Pons (tissue), 1 donor: ENCODE data around the gene RET.

Experiments
- DNase-seq: peaks from one replicate; pipeline ENCODE4 v3.0.0-alpha.2; 2016; ENCODE audit warnings: low spot score

RET gene

GRCh38 chr10:43120929-43121314 lies 44.1 kb downstream of the RET start:
- DNase-seq: no peak

- no peak for DNase-seq
Measured at GRCh38 chr10:43121444-43121843, 44.6 kb downstream of the RET start.

GRCh38 chr10:43122096-43122495 lies 45.2 kb downstream of the RET start:
- no peak for DNase-seq

- no peak for DNase-seq
Measured at GRCh38 chr10:43122826-43123225, 46.0 kb downstream of the RET start.

- DNase-seq: no peak
Measured at GRCh38 chr10:43123361-43124093, 46.7 kb downstream of the RET start.

GRCh38 chr10:43124094-43124521 lies 47.2 kb downstream of the RET start:
- DNase-seq: no peak

GRCh38 chr10:43124574-43125273 lies 47.9 kb downstream of the RET start:
- no peak for DNase-seq

- no peak for DNase-seq
Measured at GRCh38 chr10:43125274-43125845, 48.5 kb downstream of the RET start.

- DNase-seq: no peak
Measured at GRCh38 chr10:43125881-43126731, 49.2 kb downstream of the RET start.

GRCh38 chr10:43126759-43127424 lies 50.0 kb downstream of the RET start:
- DNase-seq: no peak

- DNase-seq: no peak
Measured at GRCh38 chr10:43127442-43127841, 50.6 kb downstream of the RET start.

- DNase-seq: no peak
Measured at GRCh38 chr10:43128331-43128730, 51.5 kb downstream of the RET start.

GRCh38 chr10:43128958-43129706 lies 52.3 kb downstream of the RET start:
- no peak for DNase-seq

GRCh38 chr10:43130770-43131171 lies 53.9 kb downstream of the RET start:
- DNase-seq: no peak

- no peak for DNase-seq
Measured at GRCh38 chr10:43131256-43131655, 54.4 kb downstream of the RET start.

- DNase-seq: no peak
Measured at GRCh38 chr10:43131906-43132305, 55.0 kb downstream of the RET start.

GRCh38 chr10:43132867-43133787 lies 56.3 kb downstream of the RET start:
- no peak for DNase-seq

- DNase-seq: no peak
Measured at GRCh38 chr10:43134126-43134905, 57.4 kb downstream of the RET start.

GRCh38 chr10:43135064-43135463 lies 58.2 kb downstream of the RET start:
- DNase-seq: no peak
